Tongue (tissue), 2 donors: ENCODE measurements around the gene PIGU. TPM values are rescaled to one million over a fixed set of nuclear protein-coding genes. Genes with fewer than 3 reads are reported as not detected.
"Not testable (repeated sequence)": the region's sequence is repeated elsewhere in the genome, so short reads cannot be mapped to it uniquely, and the experiment has no call there.

Experiments used
- DNase-seq: peaks from one replicate; pipeline ENCODE4 v3.0.0-alpha.2; 2015
- total RNA-seq: library from RNA; depleted of rRNA; stranded (reverse); fragments of >200 nt; gene quantifications from one replicate; pipeline ENCODE4 v1.2.3, GENCODE V29; 2014

PIGU gene, protein sequence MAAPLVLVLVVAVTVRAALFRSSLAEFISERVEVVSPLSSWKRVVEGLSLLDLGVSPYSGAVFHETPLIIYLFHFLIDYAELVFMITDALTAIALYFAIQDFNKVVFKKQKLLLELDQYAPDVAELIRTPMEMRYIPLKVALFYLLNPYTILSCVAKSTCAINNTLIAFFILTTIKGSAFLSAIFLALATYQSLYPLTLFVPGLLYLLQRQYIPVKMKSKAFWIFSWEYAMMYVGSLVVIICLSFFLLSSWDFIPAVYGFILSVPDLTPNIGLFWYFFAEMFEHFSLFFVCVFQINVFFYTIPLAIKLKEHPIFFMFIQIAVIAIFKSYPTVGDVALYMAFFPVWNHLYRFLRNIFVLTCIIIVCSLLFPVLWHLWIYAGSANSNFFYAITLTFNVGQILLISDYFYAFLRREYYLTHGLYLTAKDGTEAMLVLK
- 8.8 TPM for total RNA-seq

GRCh38 chr20:34676642-34677373 lies at the start of gene PIGU:
TSS of gene PIGU (minus strand) at chr20:34677092. CDS start at chr20:34677085, 7 bp downstream.
- peak; percentile 98 for DNase-seq

- DNase-seq, result no peak
Measured at GRCh38 chr20:34724172-34724571, 47.3 kb upstream of the PIGU start.

DNA sequence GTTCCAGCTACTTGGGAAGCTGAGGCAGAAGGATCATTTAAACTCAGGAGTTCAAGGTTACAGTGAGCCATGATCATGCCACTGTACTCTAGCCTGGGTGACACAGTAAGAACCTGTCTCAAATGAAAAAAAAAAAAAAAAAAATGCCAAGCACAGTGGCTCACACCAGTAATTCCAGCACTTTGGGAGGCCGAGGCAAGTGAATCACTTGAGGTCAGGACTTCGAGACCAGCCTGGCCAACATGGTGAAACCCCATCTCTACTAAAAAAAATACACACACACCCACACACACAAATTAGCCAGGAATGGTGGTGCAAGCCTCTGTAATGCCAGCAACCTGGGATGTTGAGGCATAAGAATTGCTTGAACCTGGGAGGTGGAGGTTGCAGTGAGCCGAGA lies 45.7 kb upstream of the PIGU start:
- DNase-seq, result not testable (repeated sequence)

GRCh38 chr20:34720266-34720665 lies 43.4 kb upstream of the PIGU start:
- DNase-seq, result no peak

DNA sequence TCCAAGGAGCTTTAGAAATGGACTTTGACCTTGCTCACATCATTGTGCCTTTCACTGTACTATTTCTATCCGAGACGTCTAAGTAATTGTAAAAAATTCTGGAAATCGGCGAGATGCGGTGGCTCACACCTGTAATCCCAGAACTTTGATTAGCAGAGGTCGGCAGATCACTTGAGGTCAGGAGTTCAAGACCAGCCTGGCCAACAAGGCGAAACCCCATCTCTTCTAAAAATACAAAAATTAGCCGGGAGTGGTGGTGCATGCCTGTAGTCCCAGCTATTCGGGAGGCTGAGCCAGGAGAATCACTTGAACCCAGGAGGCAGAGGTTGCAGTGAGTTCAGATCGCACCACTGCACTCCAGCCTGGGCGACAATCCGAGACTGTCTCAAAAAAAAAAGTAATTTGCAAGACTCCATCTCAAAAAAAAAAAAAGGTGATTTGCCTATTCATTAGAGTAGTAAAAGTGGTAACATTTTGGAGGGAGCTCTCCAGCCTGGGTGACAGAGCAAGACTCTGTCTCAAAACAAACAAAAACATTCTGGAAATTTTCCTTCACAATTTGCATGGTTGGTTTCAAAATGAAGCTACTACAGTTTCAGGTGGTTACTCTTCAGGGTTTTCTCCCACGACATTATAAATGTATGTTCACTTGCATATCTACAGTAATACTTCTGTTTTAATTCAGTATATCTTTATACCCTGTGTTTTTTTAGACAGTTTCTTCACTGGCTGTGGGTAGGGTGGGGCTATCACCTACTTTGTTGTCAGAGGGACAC lies 42.5 kb upstream of the PIGU start:
- not testable (repeated sequence) for DNase-seq

GRCh38 chr20:34717230-34718095 lies 40.6 kb upstream of the PIGU start:
- DNase-seq, result no peak

- DNase-seq, result no peak
Measured at GRCh38 chr20:34716921-34717229, 40.0 kb upstream of the PIGU start.

- DNase-seq, result no peak
Measured at GRCh38 chr20:34715384-34715783, 38.5 kb upstream of the PIGU start.

DNA sequence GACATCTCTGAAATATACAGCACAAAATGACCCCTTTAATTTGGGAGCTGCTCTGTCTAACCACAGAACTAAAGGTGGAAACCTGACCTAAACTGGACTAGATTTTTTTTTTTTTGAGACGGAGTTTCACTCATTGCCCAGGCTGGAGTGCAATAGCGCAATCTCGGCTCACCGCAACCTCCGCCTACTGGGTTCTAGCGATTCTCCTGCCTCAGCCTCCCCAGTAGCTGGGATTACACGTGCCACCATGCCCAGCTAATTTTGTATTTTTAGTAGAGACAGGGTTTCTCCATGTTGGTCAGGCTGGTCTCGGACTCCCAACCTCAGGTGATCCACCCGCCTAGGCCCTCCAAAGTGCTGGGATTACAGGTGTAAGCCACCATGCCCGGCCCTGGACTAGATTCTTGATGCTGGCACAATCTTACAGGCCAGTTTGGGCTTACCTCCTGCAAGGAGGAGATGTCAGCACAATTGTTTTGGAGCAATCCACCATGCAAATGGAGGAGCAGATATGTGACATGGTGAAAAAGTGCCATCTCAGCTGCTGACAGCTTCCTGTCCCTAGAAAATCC lies 37.1 kb upstream of the PIGU start:
- not testable (repeated sequence) for DNase-seq

- peak; percentile 65 for DNase-seq
Measured at GRCh38 chr20:34713194-34713943, 36.5 kb upstream of the PIGU start.

DNA sequence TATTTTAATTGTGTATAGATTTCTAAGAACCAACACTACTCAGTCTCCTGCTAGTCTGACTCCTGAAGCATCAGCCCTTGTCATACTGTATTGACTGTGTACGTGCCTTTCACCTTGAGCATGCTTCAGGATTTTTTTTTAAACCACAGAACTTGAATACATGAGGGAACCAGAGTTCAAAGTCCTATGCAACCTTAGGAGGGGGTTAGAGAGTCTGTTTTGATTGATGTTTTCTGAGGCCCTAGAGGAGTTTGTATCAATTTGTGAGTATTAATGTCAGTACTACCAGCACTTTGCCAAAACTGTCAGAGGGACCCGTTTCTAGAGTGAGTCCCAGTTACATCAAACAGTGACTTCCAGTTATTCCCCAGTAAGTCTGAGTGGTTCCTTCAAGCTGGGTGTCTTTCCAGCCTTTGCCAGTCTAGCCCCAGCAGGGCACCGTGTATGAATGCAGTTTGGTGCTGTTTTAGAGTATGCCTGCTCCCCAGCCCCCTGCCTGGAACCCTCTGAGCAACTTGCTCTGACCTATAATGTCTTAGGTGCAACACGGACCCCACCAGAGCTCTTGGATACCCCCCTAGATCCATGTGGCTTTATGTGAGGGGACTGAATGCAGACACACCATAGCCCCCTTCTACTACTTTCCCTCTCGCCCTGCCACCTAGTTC lies 35.8 kb upstream of the PIGU start:
- no peak for DNase-seq

DNA sequence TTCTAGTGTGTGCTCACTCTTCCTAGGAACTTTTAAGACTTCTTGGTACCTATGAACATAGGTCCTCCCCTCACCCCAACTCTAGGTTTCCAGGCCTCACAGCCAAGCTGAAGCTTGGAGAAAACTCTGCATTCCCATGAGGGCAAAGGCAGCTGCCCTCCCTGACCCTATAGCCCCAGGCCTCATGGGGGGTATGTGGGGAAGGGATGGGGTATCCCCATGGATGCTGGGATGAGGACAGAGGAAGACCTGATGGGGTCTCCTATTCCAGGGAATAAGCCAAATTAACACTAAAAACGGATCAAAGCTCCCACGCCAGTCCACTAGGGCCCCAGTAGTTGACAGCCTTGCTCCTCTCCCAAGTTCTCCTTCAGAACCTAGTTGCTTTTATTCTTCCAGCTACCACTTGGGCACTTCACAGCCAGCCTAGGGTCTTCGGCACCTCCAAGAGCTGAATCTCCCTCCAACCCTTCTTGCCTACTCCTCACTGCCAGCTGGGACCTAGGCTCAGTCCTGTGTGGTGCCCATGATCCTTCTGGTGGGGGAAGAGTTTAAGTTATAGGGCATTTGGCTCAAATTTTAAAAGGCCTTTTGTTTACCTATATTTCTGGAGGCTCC lies 35.0 kb upstream of the PIGU start:
- no peak for DNase-seq

- no peak for DNase-seq
Measured at GRCh38 chr20:34710861-34711574, 34.1 kb upstream of the PIGU start.

DNA sequence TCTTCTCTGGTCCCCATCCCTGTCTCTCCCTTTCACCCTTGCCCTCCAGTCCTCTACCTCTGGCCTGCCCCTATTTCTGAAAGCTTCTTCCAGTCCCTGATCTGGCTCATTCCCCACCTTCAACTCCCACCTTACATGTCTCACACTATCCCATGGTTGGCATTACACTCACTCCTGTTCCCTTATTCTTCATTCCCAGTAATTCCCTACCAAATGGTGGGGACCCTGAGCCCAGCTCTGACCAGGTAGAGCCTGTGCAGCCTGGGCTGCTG lies 33.6 kb upstream of the PIGU start:
- DNase-seq, result no peak

- peak; percentile 81 for DNase-seq
Measured at GRCh38 chr20:34709831-34710567, 33.1 kb upstream of the PIGU start.

DNA sequence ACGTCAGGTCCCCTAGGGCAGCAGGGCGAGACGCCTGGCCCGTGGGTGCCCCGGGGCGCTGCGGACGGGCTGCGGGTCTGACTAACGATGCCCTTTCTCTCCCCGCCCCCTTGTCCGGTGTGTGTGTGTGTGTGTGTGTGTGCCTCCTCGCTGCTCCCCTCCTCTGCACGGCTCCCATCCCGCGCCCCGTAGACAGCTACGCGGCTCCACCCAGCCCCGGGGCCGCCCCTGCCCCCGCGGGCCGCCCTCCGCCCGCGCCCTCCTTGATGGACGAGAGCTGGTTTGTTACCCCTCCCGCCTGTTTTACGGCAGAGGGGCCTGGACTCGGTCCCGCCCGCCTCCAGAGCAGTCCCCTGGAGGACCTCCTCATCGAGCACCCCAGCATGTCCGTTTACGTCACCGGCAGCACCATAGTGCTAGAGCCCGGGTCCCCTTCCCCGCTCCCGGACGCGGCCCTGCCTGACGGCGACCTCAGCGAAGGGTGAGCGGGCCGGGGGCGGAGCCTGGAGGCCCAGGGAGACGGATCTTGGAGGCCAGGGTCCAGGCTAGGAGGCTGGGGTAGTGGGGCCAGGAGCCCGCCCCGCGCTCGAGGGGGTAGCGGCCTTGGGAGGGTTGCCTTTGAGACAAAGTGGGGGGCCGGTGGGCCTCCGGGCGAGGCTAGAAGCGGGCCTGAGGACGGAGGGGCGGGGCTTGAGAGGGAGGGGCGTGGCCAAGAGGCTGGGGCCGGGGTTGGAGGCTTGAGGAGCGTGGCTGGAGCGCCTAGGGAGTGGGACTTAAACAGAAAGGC lies 32.3 kb upstream of the PIGU start:
- peak; percentile 91 for DNase-seq

GRCh38 chr20:34708621-34709043 lies 31.7 kb upstream of the PIGU start:
- peak; percentile 62 for DNase-seq
